HCT116 (cell line): ENCODE data around the gene ZNF57.

Experiments used
- CBX3 ChIP-seq: IDR thresholded peaks from 2 replicates; pipeline ENCODE4 v1.6.1; 2012; ENCODE audit warnings: low read depth
- CTCF ChIP-seq, 3 experiments: fragments of 200-600 bp in 1 of 3; sonication (generic) in 1 of 3; IDR thresholded peaks in 2 of 3; conservative IDR thresholded peaks in 1 of 3; 2 replicates each; pipeline ENCODE4 v1.5.1; 2012 to 2017; ENCODE audit warnings: low read depth in 2 of 3, low read length in 2 of 3, antibody characterized with exemption in 1 of 3, borderline replicate concordance in 1 of 3, control low read depth in 1 of 3, mild to moderate bottlenecking in 1 of 3, mixed read lengths in 1 of 3, mixed run types in 1 of 3, moderate library complexity in 1 of 3; ENCODE audit not compliant: insufficient read depth in 1 of 3
- EZH2 ChIP-seq: fragments of 200-600 bp; sonication (generic); IDR thresholded peaks from 2 replicates; pipeline ENCODE4 v1.6.1; 2017; ENCODE audit warnings: antibody characterized with exemption, mixed run types
- EZH2phosphoT487 ChIP-seq: fragments of 200-600 bp; IDR thresholded peaks from 2 replicates; pipeline ENCODE4 v1.6.1; 2018; ENCODE audit warnings: antibody characterized with exemption, borderline replicate concordance
- JUND ChIP-seq: IDR thresholded peaks from 2 replicates; pipeline ENCODE4 v1.6.1; 2012
- POLR2A ChIP-seq: IDR thresholded peaks from 2 replicates; pipeline ENCODE4 v1.7.0; 2011; ENCODE audit warnings: borderline replicate concordance; ENCODE audit not compliant: insufficient read depth, insufficient read length; ENCODE audit errors: extremely low read depth
- POLR2AphosphoS5 ChIP-seq: IDR thresholded peaks from 2 replicates; pipeline ENCODE4 v1.6.1; 2011; ENCODE audit warnings: mild to moderate bottlenecking, low read depth, low read length, moderate library complexity
- YY1 ChIP-seq: IDR thresholded peaks from 2 replicates; pipeline ENCODE4 v1.6.1; 2011; ENCODE audit warnings: low read length, low read depth, moderate library complexity, mild to moderate bottlenecking; ENCODE audit not compliant: insufficient replicate concordance; ENCODE audit errors: extremely low read depth
- ZFX ChIP-seq: fragments of 450-650 bp; IDR thresholded peaks from 2 replicates; pipeline ENCODE4 v1.6.1; 2017
- TF ChIP-seq, protein P1 (sequence below): IDR thresholded peaks from 2 replicates; pipeline ENCODE4 v1.6.1; 2012
- TF ChIP-seq, protein P2 (sequence below): IDR thresholded peaks from 2 replicates; pipeline ENCODE4 v1.6.1; 2012; ENCODE audit warnings: low read depth

DNA sequence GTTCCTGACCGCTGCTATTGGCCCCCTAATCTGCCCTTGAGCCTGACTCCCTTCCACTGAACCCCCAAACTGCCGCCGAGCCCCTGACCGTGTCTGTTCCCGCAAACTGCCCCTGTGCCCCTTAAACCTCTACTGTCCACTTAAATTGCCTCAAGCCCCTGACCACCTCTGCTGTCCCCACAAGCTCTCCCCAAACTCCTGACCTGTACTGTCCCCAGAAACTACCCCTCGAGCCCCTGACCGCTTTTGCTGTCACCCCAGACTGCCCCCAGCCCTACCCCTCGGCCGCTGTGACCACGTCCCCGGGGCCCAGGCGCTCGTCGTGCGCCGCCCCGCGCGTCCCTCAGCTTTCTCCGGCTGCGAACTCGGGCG lies 43.7 kb downstream of the ZNF57 start:
- no peak for TF ChIP-seq EZH2phosphoT487
- TF ChIP-seq POLR2A = no peak
- TF ChIP-seq, protein P1, sequence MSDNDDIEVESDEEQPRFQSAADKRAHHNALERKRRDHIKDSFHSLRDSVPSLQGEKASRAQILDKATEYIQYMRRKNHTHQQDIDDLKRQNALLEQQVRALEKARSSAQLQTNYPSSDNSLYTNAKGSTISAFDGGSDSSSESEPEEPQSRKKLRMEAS = no peak
- no peak for TF ChIP-seq POLR2AphosphoS5
- TF ChIP-seq EZH2 = no peak
- no peak for TF ChIP-seq CTCF (IDR thresholded peaks at IDR 0.05 in 2 of 3, conservative IDR thresholded peaks at IDR 0.05 in 1 of 3; ENCODE audit: borderline replicate concordance in 1 of 3, insufficient read depth in 1 of 3, low read depth in 2 of 3, low read length in 2 of 3)
- no peak for TF ChIP-seq CBX3
- TF ChIP-seq ZFX = peak; percentile 35; the same call in 1 of the 2 replicates
- TF ChIP-seq, protein P2, sequence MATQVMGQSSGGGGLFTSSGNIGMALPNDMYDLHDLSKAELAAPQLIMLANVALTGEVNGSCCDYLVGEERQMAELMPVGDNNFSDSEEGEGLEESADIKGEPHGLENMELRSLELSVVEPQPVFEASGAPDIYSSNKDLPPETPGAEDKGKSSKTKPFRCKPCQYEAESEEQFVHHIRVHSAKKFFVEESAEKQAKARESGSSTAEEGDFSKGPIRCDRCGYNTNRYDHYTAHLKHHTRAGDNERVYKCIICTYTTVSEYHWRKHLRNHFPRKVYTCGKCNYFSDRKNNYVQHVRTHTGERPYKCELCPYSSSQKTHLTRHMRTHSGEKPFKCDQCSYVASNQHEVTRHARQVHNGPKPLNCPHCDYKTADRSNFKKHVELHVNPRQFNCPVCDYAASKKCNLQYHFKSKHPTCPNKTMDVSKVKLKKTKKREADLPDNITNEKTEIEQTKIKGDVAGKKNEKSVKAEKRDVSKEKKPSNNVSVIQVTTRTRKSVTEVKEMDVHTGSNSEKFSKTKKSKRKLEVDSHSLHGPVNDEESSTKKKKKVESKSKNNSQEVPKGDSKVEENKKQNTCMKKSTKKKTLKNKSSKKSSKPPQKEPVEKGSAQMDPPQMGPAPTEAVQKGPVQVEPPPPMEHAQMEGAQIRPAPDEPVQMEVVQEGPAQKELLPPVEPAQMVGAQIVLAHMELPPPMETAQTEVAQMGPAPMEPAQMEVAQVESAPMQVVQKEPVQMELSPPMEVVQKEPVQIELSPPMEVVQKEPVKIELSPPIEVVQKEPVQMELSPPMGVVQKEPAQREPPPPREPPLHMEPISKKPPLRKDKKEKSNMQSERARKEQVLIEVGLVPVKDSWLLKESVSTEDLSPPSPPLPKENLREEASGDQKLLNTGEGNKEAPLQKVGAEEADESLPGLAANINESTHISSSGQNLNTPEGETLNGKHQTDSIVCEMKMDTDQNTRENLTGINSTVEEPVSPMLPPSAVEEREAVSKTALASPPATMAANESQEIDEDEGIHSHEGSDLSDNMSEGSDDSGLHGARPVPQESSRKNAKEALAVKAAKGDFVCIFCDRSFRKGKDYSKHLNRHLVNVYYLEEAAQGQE = no peak
- TF ChIP-seq JUND = no peak
- no peak for TF ChIP-seq YY1
